Stimulated activated CD8-positive, alpha-beta memory T cell treated with anti-CD3 and anti-CD28 coated beads, Interleukin-12 subunit alpha, Interleukin-12 subunit beta, amount 100 ng/mL, for 24 hours (primary cell): ENCODE results near the gene PARVG.

Experiments used
- DNase-seq: peaks from one replicate; pipeline ENCODE4 v3.0.0-alpha.2; 2020; ENCODE audit errors: extremely low read depth

PARVG gene

GRCh38 chr22:44196731-44197131 lies 16.0 kb downstream of the PARVG start:
- DNase-seq: no peak

DNA sequence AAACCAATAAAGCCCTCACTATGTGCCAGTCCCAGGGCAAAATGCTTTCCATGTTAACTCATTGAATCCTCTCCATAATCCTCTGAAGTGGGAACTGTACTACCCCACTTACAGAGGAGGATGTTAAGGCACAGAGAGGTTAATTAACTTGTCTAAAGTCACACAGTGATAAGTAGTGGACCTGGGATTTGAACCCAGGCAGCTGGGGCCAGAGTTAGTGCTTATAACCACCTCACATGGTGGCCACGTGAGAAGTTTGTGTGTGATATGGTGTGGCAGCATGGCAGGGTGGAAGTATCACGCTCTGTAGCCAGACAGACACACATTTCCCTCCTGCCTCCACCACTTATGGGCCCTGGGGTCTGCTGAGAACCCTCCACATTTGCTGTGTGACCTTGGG lies 16.5 kb downstream of the PARVG start:
- no peak for DNase-seq

DNA sequence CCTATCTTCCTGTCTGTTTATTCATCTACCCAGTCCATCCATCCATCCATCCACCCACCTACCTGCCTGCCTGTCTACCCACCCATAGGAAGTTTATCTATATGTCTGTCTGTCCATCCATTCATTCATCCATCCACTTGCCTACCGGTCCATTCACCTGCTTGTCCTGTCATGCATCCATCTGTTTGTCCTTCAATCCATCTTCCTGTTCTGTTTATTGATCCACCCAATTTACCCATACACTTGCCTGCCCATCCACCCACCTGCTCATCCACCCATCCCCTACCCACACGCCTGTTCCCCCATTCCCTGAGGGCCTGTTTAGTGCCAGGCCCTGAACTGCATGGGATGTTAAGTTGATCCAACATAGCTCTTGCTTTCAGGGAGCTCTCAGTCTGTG lies 18.4 kb downstream of the PARVG start:
- DNase-seq: no peak

GRCh38 chr22:44199866-44200265 lies 19.1 kb downstream of the PARVG start:
- no peak for DNase-seq

- no peak for DNase-seq
Observed at GRCh38 chr22:44200451-44200850, 19.7 kb downstream of the PARVG start.

DNA sequence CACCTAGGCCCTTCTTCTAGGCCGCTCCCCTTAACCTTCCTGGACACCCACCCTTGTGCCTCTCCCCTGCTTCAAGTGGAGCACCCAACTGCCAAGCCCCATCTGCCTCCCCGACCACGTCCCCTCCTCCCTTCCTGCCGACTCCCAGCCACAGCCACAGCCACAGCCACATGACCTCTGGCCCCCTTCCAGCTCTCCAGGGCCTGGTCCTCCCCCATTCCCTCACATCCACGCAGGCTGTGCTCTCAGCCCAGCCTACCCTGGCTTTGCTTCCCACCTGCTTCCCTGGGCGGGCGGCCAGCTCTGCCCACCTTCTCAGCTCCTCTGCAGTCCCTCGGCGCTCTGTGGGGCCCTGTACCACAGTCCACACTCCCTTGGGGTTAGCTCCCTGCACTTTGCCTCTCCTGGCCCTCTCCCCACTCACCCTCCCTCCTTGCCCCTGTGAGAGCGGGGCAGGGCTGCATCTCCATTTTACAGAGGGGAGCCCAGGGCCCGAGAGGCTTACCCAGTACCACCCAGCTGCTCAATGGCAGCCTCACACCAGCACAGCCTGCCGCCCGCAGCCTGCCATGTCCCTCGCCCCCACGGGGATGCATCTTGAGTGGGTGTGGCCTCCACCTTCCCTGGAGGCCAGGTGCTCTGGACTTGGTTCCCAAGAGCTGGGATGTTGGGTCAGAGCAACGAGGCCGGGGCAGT lies 20.3 kb downstream of the PARVG start:
- DNase-seq: no peak

DNA sequence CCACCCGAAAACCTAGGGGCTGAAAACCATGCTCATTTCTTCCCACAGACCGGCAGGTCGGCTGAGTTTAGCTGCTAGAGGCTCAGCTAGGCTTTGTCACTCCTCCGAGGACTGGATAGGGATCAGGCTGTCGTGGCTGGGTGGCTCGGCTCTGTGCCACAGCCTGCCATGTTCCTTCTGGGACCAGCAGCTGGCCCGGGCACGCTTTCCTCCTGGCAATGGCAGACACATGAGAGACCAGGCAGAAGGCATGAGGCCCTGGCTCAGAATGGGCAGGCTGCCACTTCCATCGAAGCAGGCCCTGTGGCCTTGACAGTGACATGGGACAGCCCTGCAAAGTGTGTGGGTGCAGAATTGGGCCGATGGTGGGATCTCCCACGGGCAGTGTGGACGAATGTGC lies 20.9 kb downstream of the PARVG start:
- no peak for DNase-seq

- no peak for DNase-seq
Observed at GRCh38 chr22:44202261-44202789, 21.6 kb downstream of the PARVG start.

GRCh38 chr22:44203203-44203602 lies 22.5 kb downstream of the PARVG start:
- DNase-seq: no peak

DNA sequence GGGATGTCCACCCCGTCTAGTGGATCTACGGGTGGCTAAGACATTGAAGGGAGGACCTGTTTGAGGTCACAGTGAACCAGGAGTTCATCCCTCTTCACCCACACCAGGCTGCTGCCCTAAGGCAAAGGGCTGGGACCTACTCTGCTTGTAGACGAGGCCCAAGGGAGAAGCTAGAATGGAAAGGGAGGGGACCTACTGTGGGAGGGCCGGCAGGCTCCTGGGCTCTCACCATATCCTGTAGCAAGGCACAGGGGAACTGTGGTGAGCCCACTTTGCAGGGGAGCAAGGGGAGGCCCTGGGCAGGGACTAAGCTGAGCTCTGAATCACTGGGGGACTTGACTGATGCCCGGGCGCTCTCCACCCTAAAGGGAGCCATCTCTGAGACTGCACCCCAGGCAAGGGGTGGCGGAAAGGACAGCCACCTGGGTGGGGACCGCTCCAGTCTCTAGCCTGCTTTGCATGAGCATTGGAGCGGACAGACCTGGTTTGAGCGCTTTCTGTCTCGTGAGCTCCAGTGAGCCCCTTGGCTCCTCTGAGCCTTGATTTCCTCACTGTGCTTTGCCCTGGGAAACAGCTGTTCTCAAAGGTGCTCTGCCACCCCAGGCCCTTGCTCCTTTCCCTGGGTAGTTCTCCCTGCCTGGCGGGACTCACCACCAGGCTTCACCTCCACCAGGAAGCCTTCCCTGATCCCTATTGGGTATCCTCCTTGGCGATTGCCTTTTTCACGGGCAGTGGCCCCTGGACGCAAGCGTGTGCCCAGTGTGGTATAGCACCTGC lies 24.2 kb downstream of the PARVG start:
- no peak for DNase-seq

GRCh38 chr22:44205516-44206329 lies 25.0 kb downstream of the PARVG start:
- no peak for DNase-seq

DNA sequence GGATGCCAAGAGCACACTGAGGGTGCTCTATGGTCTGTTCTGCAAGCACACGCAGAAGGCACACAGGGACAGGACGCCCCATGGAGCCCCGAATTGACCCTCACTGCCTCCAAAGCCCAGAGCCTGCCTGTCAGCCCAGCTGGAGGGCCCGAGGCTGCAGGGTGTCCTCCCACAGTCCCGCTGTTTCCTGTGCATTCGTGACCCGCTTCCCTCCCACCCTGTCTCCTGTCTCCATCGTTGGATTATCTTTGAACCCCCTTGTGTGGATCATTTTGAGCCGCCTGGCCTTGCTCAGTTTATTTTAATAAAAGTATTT lies 25.6 kb downstream of the PARVG start:
- no peak for DNase-seq

- DNase-seq: no peak
Observed at GRCh38 chr22:44206696-44207095, 26.0 kb downstream of the PARVG start.

DNA sequence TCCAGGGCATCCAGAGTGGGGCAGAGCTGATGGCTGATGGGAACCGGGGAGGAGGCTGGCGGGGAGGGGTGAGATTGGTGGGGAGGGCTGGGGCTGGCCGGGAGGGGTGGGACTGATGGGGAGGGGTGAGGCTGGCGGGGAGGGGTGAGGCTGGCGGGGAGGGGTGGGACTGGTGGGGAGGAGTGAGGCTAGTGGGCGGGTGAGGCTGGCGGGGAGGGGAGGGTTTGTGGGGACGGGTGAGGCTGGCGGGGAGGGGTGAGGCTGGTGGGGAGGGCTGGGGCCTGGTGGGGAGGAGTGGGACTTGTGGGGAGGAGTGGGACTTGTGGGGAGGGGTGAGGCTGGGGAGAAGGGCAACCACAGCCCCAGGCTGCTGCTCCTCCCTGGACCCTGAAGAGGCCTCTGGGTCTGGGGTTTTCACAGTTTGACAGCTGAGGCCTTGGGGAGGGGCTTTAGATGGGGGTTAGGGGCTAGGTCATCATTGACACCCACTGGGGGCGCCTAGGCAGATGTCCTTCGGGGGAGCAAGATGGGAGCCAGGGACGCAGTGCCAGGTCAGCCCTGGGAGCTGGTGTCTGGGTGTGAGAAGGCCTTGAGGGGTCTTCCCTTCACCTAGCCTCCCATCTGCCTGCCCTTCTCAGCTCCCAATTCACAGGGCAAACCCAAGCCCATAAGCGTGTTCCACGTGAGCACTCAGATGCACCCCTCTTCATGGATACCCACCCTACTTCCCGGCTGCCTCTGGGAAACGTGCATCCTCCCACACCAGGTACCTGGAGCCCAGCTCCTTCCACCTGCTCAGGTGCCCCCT lies 26.7 kb downstream of the PARVG start:
- no peak for DNase-seq

GRCh38 chr22:44207981-44208317 lies 27.2 kb downstream of the PARVG start:
- no peak for DNase-seq

DNA sequence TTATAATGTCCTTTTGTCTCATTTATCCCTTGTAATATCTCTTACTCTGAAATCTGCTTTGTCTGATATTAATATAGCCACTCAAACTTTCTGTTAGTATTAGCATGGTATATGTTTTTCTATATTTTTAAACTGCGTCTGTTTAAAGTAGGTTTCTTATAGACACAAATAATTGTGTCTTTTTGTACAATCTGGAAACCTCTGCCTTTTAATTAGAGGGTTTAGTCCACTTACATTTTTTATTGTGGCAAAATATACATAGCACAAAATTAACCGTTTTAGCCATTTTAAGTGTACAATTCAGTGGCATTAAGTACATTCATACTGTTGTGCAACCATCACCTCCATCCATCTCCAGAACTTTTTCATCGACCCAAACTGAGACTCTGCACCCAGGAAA lies 28.6 kb downstream of the PARVG start:
- DNase-seq: no peak

DNA sequence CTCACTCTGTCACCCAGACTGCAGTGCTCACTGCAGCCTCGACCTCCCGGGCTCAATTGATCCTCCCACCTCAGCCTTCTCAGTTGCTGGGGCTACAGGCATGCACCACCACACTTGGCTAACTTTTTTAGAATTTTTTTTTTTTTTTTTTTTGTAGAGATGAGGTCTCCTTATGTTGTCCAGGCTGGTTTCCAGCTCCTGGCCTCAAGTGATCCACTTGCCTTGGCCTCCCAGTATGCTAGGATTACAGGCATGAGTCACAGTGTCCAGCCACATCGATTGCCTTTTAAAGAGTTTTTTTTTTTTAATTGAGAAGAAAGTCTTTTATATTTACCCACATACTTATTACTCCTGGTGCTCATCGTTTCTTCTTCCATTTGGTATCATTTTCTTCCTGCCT lies 30.0 kb downstream of the PARVG start:
- no peak for DNase-seq

DNA sequence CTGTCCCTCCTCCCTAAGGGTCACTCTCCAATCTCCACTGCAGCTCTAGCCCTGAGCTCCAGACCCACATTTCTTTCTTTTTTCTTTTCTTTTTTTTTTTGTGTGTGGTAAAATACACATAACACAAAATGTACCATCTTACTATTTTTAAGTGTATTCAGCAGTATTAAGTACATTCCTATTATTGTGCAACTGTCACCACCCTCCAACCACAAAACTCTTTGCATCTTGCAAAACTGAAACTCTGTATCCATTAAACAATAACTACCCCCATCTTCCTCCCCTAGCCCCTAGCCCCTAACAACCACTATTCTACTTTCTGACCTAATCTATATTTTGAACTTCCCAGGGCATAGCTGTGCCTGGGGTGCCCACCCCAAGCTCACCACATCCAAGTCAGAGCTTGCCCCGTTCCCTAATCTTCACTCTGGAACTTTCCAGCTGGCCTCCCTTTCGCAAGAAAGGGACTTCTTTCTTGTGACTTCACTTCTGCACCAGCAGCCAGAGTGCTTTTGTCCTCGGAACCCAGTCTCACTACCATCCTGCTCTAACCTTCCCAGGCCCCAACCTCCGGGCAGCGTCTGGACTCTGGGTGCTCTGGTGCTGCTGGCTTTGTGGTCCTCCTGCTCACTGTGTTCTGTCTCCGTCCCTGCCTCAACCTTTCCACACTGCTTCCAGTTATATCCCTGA lies 30.7 kb downstream of the PARVG start:
- no peak for DNase-seq

GRCh38 chr22:44211946-44212930 lies 31.5 kb downstream of the PARVG start:
- no peak for DNase-seq

GRCh38 chr22:44212936-44213335 lies 32.2 kb downstream of the PARVG start:
- no peak for DNase-seq
